Heart left ventricle (tissue), 16 donors: Measurements from ENCODE around the gene MAPKAP1. TPM values are rescaled to one million over a fixed set of nuclear protein-coding genes. Genes with fewer than 3 reads are reported as not detected.

Experiments used
- ATAC-seq, 4 donors: fragments of 200-7000 bp; cut with Tn5 transposase; one replicate each; pipeline ENCODE4 v1.9.1; 2020 to 2022; ENCODE audit warnings: moderate library complexity in 4 of 4, mild to moderate bottlenecking in 3 of 4, moderate number of reproducible peaks in 1 of 4
- DNase-seq, 5 donors: peaks; one replicate each; pipeline ENCODE4 v3.0.0-alpha.2; 2020
- H3K27ac ChIP-seq, 12 donors: fragments of 200-600 bp; sonication (generic) in 4 of 12; one replicate each; pipeline versions ENCODE4 v1.5.0 to v1.8.0; 2016 to 2022; ENCODE audit warnings: mild to moderate bottlenecking in 2 of 12
- H3K27me3 ChIP-seq, 9 donors: fragments of 200-600 bp; sonication (generic) in 2 of 9; one replicate each; pipeline versions ENCODE4 v1.5.1 to v1.8.0; 2016 to 2022; ENCODE audit warnings: mild to moderate bottlenecking in 3 of 9
- H3K36me3 ChIP-seq, 9 donors: fragments of 200-600 bp; sonication (generic) in 2 of 9; one replicate each; pipeline versions ENCODE4 v1.5.0 to v1.8.0; 2018 to 2022; ENCODE audit warnings: mild to moderate bottlenecking in 2 of 9
- H3K4me1 ChIP-seq, 12 donors: fragments of 200-600 bp; sonication (generic) in 4 of 12; one replicate each; pipeline versions ENCODE4 v1.5.0 to v1.8.0; 2016 to 2022; ENCODE audit warnings: mild to moderate bottlenecking in 3 of 12
- H3K4me3 ChIP-seq, 12 donors: fragments of 200-600 bp; sonication (generic) in 4 of 12; one replicate each; pipeline versions ENCODE4 v1.5.0 to v1.8.0; 2017 to 2022; ENCODE audit warnings: mild to moderate bottlenecking in 9 of 12, moderate library complexity in 4 of 12
- H3K9me3 ChIP-seq, 12 donors: fragments of 200-600 bp; sonication (generic) in 4 of 12; one replicate each; pipeline versions ENCODE4 v1.5.0 to v1.8.0; 2016 to 2022; ENCODE audit warnings: mild to moderate bottlenecking in 1 of 12
- POLR2A ChIP-seq, 2 donors: fragments of 450-650 bp; IDR thresholded peaks; one replicate each; pipeline ENCODE4 v1.6.1; 2017; ENCODE audit warnings: antibody characterized with exemption in 2 of 2, mild to moderate bottlenecking in 2 of 2, moderate library complexity in 2 of 2
- WGBS, 4 donors: extraction: QIAGEN DNeasy Blood & Tissue Kit in 2 of 4; methylation state at CpG; one replicate each; pipeline versions ENCODE4 v1.1.5 to v1.1.7; 2013 to 2018; 5-methylcytosine and 5-hydroxymethylcytosine counted together
- intact Hi-C, 10 donors: fragments of 100-400 bp; cut with DNase I; formaldehyde crosslinking; loops; one replicate each; pipeline versions ENCODE4 v1.11.1 to v1.14.2; 2022
- polyA plus RNA-seq, 2 donors: library from polyadenylated mRNA; stranded (reverse); fragments of 200-250 nt; gene quantifications; one replicate each; pipeline ENCODE4 v1.2.3, GENCODE V29; 2013
- total RNA-seq, 9 donors: library from RNA; depleted of rRNA in 2 of 9; stranded (reverse); fragments of >200 nt in 2 of 9; fragmentation: NEBNext Ultra II Directional in 3 of 9; extraction: Animal tissue kit (Norgen Biotek cat#: 25700) in 3 of 9; gene quantifications; one replicate each; pipeline versions ENCODE4 v1.1.0 to v1.2.4, GENCODE V29; 2016 to 2023
- TF ChIP-seq, protein P1 (sequence below), 12 donors: fragments of 200-600 bp; sonication (generic) in 4 of 12; IDR thresholded peaks; one replicate each; pipeline versions ENCODE4 v1.5.0 to v1.8.0; 2018 to 2022; ENCODE audit warnings: antibody characterized with exemption in 12 of 12, mild to moderate bottlenecking in 5 of 12
- donor health status: ischemic (EF 13 %, LVEDD 7.1; RV severe dilation, severe dysfunction).
- donor health status: healthy with polysubstance abuse.
- donor health status: DM: no; HTN: yes; CAD: no.
- donor health status: DM: no; HTN: no; CAD: no.
- donor health status: ischemic (EF 25% LVEDD 6.9; RV normal size, moderate dysfunction).
- donor health status: ischemic (EF 25% LVEDD 5.7; RV mildly dilated, moderate dysfunction).
- donor health status: healthy.
- donor health status: DM: yes; HTN: yes; CAD: no.
- donor health status: ischemic (EF 35%, LVEDD 5.7; RV mildly dilated, moderate dysfunction).
- donor health status: nonischemic (EF 11% LVEDD 7.7; RV severe dilation, severe dysfunction).
- donor health status: DM: yes; HTN: yes; CAD: no.
- donor health status: PGD.
- donor health status: ischemic (EF 29% LVEDD 5.4; RV normal size, mild dysfunction).
- donor health status: nonischemic (EF 23%, LVEDD 6.1; RV moderate dilation, normal function).

Gene MAPKAP1
- total and polyA plus RNA-seq, 11 donors: 76.2 to 145 (median 124) TPM

DNA sequence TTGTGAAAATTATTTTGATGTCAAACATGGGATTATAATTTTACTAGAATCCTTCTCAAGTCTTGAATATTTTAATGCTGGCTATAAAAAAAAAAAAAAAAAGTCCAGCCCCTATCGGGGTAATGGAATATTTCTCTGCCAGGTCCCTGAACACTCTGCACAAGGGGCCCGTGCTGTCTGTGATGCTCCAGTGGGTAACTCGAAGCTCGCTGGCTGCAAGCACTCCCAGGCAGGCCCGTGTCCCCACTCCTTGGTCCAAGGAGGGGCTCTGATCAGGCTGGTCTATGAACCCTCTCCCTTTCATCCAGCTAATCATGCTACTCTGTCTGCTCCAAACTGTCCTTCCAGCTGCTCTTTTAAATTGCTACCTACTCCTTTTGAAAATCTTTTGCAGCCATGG lies 264.6 kb downstream of the MAPKAP1 start:
- ATAC-seq: no peak
- TF ChIP-seq, protein P1, sequence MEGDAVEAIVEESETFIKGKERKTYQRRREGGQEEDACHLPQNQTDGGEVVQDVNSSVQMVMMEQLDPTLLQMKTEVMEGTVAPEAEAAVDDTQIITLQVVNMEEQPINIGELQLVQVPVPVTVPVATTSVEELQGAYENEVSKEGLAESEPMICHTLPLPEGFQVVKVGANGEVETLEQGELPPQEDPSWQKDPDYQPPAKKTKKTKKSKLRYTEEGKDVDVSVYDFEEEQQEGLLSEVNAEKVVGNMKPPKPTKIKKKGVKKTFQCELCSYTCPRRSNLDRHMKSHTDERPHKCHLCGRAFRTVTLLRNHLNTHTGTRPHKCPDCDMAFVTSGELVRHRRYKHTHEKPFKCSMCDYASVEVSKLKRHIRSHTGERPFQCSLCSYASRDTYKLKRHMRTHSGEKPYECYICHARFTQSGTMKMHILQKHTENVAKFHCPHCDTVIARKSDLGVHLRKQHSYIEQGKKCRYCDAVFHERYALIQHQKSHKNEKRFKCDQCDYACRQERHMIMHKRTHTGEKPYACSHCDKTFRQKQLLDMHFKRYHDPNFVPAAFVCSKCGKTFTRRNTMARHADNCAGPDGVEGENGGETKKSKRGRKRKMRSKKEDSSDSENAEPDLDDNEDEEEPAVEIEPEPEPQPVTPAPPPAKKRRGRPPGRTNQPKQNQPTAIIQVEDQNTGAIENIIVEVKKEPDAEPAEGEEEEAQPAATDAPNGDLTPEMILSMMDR (IDR thresholded peaks at IDR 0.05): no peak
- no peak for TF ChIP-seq POLR2A (IDR thresholded peaks at IDR 0.05)
- intact Hi-C loops: no loop called here
- 79 to 91% (median 84%) methylated on average over 5 of the region's 5 CpGs for WGBS, 4 donors
- H3K4me3 ChIP-seq: no peak overlapping the region
- no peaks in the 10 kb centered on the region for H3K9me3 ChIP-seq
- peaks cover 0 to 59% (median 44%) of the 10 kb centered on the region in 9 donors for H3K36me3 ChIP-seq
- no peak for DNase-seq
- no peak overlapping the region for H3K27ac ChIP-seq
- H3K27me3 ChIP-seq: no peaks in the 10 kb centered on the region
- no peaks in the 10 kb centered on the region for H3K4me1 ChIP-seq

DNA sequence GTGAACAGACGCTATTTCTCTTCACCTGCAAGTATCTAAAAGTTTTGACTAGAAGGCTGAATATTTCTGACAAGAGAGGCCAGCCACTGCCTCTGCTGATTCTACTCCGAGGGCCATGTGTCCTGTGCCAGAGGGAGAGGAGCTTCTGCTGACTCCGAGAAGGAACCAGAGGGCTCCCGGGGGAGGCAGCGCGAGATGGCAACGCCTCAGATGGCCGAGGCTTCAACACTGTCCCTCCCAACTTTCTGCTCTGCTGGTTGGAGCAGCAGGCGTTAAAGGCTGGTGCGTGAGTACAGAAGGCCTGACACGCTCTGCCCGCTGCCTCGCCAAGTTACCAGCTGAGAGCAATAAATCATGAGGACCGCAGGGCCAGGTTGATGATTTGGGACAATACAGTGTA lies 266.6 kb downstream of the MAPKAP1 start:
- ATAC-seq (no peak), DNase-seq (no peak)
- H3K27ac ChIP-seq: no peak overlapping the region
- H3K36me3 ChIP-seq: peaks cover 0 to 60% (median 44%) of the 10 kb centered on the region in 9 donors
- 79 to 87% (median 85%) methylated on average over 14 of the region's 14 CpGs for WGBS, 4 donors
- TF ChIP-seq, protein P1 (IDR thresholded peaks at IDR 0.05): no peak
- no peak for TF ChIP-seq POLR2A (IDR thresholded peaks at IDR 0.05)
- H3K9me3 ChIP-seq: no peaks in the 10 kb centered on the region
- no peaks in the 10 kb centered on the region for H3K4me1 ChIP-seq
- H3K4me3 ChIP-seq: no peak overlapping the region
- intact Hi-C loops: no loop called here
- no peaks in the 10 kb centered on the region for H3K27me3 ChIP-seq

DNA sequence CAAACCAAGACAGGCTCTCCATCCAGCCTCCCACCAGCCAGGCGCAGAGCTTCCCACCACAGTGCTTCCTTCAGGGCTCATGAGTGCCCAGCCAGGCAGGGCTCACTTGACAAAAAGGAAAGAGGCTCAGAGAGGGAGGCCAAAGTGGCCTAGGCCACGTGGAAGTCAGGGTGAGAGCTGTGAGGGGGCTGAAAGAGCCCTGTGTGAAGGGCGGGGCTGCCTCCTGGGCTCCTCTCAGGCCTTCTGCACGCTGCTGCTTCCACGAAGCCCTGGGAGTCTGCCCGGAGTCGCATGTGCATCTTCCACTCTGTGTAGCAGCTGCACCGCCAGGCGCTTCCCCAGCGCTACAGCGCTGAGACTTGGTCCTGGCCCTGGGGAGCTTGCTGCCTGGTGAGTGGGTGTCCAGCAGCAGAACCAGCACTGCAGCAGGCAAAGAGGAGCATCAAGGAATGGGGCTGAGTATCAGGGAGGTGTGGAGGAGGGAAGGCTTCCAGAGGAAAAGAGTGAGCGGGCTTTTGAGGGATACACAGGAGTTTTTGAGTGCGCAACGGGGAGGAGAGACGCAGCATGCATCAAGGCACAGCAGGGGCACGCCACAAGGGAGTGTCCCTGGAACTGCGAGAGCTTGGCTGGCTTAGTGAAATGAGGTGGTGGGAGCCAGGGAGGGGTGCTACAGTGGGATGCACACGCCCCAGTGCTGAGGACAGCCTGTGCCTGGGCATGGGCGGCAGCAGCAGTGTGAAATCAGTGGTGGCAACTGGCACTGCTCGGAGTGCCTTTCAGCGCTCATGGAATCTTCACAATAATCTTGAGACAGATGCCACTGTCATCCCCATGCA lies 267.4 kb downstream of the MAPKAP1 start:
- H3K36me3 ChIP-seq: peaks cover 0 to 59% (median 44%) of the 10 kb centered on the region in 9 donors
- WGBS, 4 donors: 84 to 94% (median 91%) methylated on average over 17 to 21 of the region's 21 CpGs
- no peaks in the 10 kb centered on the region for H3K9me3 ChIP-seq
- intact Hi-C loops: no loop called here
- no peaks in the 10 kb centered on the region for H3K4me1 ChIP-seq
- no peak overlapping the region for H3K4me3 ChIP-seq
- peak in 1 of 5 donors; percentile 16 for DNase-seq
- H3K27me3 ChIP-seq: no peaks in the 10 kb centered on the region
- no peak overlapping the region for H3K27ac ChIP-seq
- ATAC-seq: no peak
- TF ChIP-seq, protein P1 (IDR thresholded peaks at IDR 0.05): no peak
- no peak for TF ChIP-seq POLR2A (IDR thresholded peaks at IDR 0.05)

DNA sequence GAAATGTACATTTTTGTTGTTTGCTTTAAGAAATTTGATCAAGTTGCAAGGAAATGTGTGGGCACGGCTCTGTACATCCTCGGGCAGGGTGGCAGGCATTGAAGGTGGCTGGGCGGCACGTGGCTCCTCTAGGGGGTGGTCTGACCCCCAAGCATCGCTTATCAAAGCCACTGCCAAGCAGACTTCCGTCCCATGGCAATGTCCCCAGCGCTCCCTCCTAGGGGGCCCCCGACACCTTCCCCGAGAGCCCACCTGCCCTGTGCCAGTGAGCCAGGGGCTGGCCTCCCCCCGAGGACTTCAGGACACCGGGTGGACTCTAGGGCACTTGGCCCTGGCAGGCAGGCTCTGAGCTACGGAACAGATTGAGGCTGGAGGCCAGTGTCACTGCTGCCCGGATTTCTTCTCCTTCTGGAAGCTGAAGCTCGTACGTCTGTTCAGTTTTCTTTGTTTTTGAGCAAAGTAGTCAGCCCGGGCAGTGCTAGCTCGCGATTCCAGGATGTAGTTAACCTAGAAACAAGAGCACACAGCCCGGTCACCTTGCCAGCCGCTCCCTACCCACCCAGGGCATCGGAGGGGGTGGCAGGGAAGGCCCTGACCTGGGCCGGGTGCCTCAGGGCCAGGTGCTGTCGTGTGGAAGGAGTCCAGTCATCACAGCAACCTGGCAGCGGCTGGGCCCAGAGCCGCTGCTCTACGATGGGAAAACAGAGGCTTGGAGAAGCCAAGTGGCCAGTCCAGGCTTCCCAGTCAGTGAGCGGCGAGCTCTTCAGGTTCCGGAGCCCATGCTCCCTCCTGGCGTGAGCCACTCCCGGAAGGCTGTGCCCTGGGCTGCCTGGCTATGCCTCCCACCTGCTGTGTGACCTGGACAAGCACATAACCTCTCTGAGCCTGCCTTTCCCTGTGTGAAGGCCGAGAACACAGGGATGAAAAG lies 268.2 kb downstream of the MAPKAP1 start:
- Histone ChIP-seq H3K4me3 (no peak overlapping the region), H3K27ac (no peak overlapping the region), H3K27me3 (no peaks in the 10 kb centered on the region), H3K36me3 (peaks cover 0 to 50% (median 35%) of the 10 kb centered on the region in 9 donors), H3K9me3 (no peaks in the 10 kb centered on the region), H3K4me1 (no peaks in the 10 kb centered on the region)
- DNase-seq (peak in 1 of 5 donors; percentile 21), ATAC-seq (no peak)
- intact Hi-C loops: no loop called here
- WGBS, 4 donors: 92 to 95% (median 95%) methylated on average over 12 to 32 of the region's 32 CpGs
- TF ChIP-seq, protein P1 (IDR thresholded peaks at IDR 0.05): no peak
- no peak for TF ChIP-seq POLR2A (IDR thresholded peaks at IDR 0.05)
